ENCODE data around the gene THAP4.

THAP4 gene

GRCh38 chr2:241546771-241547498 is 90.0 kb downstream of the THAP4 start:
- DNase-seq (ENCODE audit: low read depth): peak; percentile 96

GRCh38 chr2:241545523-241546473 is 91.2 kb downstream of the THAP4 start:
- no peak for DNase-seq (ENCODE audit: low read depth)

- peak; percentile 53 for DNase-seq (ENCODE audit: low read depth)
Measured at GRCh38 chr2:241545106-241545505, 91.9 kb downstream of the THAP4 start.

GRCh38 chr2:241542278-241542605 is 94.7 kb downstream of the THAP4 start:
- DNase-seq (ENCODE audit: low read depth): no peak

GRCh38 chr2:241541564-241542277 is 95.2 kb downstream of the THAP4 start:
- DNase-seq (ENCODE audit: low read depth): no peak

- DNase-seq (ENCODE audit: low read depth): no peak
Measured at GRCh38 chr2:241540771-241541561, 96.0 kb downstream of the THAP4 start.

- no peak for DNase-seq (ENCODE audit: low read depth)
Measured at GRCh38 chr2:241540401-241540770, 96.6 kb downstream of the THAP4 start.

- no peak for DNase-seq (ENCODE audit: low read depth)
Measured at GRCh38 chr2:241539616-241540374, 97.2 kb downstream of the THAP4 start.

- no peak for DNase-seq (ENCODE audit: low read depth)
Measured at GRCh38 chr2:241538838-241539615, 97.9 kb downstream of the THAP4 start.

- no peak for DNase-seq (ENCODE audit: low read depth)
Measured at GRCh38 chr2:241535871-241536655, 100.9 kb downstream of the THAP4 start.

GRCh38 chr2:241534701-241535375 is 102.1 kb downstream of the THAP4 start:
- no peak for DNase-seq (ENCODE audit: low read depth)
